ENCODE data around the gene PTH2.
"Not testable (repeated sequence)": the region's sequence is repeated elsewhere in the genome, so short reads cannot be mapped to it uniquely, and the experiment has no call there.

PTH2 gene

GRCh38 chr19:49423071-49423984, at the start of gene PTH2:
PTH2 (minus strand) TSS chr19:49423441; CDS start chr19:49423339, 102 bp downstream.
- no peak for DNase-seq

- DNase-seq = no peak
Observed at GRCh38 chr19:49472936-49473335, 49.7 kb upstream of the PTH2 start.

GRCh38 chr19:49470615-49470978, 47.4 kb upstream of the PTH2 start:
- DNase-seq = no peak

- DNase-seq = no peak
Observed at GRCh38 chr19:49469828-49470614, 46.8 kb upstream of the PTH2 start.

DNA sequence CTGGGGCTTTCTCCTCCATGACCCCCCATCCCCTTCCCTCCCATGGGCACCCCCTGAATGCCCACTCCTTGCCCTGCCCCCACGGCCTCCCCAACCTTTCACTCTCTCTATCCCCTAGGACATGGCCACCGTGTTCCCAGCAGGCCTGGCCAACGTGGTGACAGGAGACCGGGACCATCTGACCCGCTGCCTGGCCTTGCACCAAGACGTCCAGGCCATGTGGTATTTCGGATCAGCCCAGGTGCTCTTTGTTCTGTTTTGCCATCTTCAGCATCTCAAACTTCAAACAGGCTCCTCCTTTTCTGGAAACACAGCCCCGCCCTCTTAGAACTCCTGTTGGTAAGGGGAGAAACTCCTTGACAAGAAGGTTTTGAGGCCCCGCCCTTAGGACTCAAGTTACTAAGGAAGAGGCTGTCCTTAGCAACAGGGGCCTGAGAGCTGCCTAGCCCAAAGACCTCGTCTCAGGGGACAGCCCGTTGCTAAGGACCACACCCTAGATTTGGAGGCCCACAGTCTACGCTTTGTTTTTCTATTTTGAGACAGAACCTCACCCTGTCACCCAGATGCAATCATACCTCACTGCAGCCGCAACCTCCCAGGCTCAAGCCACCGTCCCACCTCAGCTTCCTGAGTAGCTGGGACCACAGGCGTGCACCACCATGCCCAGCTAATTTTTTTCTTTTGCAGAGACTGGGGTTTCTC, 45.7 kb upstream of the PTH2 start:
- peak in 1 of 2 experiments; percentile 27 for DNase-seq

GRCh38 chr19:49468199-49468598, 45.0 kb upstream of the PTH2 start:
- no peak for DNase-seq

DNA sequence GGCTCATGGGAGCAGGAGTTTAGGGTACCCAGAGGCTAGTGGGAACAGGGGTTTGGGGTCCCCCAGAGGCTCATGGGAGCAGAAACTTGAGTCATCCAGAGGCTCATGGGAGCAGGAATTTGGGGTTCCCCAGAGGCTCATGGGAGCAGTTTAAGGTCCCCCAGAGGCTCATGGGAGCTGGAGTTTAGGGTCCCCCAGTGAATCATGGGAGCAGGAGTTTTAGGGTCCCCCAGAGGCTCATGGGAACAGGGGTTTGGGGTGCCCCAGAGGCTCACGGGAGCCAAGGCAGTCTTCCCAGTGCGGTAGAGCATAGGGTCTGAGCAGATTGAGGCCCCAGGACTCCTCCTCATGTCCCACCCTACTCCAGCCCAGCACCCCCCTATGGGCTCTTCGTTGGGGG, 42.1 kb upstream of the PTH2 start:
- no peak for DNase-seq

- DNase-seq = no peak
Observed at GRCh38 chr19:49463960-49464740, 40.9 kb upstream of the PTH2 start.

DNA sequence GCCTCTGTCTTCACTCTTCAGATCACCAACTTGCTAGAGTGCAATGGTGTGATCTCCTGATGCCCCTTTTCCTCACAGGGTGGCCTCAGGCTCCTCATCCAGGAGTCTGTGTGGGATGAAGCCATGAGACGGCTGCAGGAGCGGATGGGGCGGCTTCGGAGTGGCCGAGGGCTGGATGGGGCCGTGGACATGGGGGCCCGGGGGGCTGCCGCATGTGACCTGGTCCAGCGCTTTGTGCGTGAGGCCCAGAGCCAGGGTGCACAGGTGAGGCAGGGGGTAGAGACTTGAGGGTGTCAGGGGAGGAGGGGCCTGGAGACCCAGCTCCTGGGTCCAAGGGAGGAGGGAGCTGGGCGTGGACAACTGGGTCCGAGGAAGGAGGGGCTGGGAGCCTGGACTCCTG, 39.3 kb upstream of the PTH2 start:
- no peak for DNase-seq

- DNase-seq = no peak
Observed at GRCh38 chr19:49461656-49462055, 38.4 kb upstream of the PTH2 start.

- not testable (repeated sequence) for DNase-seq
Observed at GRCh38 chr19:49461130-49461529, 37.9 kb upstream of the PTH2 start.

DNA sequence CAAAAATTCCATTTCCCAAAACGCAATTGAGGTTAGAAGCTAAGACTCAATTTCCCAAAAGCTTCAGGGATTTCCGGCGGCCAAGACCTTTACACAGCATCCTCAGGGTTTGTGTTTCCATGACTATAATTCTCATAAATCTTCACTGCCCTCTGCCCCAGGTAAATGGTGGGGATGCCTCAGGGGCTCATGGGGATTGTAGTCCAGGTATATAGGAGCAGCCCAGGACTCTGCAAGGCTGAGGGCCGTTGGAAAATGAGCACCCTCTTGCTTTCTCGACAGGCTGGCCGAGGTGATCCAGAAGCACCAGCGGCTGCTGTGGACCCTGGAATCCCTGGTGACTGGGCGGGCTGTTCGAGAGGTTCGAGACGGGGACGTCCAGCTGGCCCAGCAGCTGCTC, 36.1 kb upstream of the PTH2 start:
- DNase-seq = no peak

GRCh38 chr19:49458567-49458903, 35.3 kb upstream of the PTH2 start:
- no peak for DNase-seq

DNA sequence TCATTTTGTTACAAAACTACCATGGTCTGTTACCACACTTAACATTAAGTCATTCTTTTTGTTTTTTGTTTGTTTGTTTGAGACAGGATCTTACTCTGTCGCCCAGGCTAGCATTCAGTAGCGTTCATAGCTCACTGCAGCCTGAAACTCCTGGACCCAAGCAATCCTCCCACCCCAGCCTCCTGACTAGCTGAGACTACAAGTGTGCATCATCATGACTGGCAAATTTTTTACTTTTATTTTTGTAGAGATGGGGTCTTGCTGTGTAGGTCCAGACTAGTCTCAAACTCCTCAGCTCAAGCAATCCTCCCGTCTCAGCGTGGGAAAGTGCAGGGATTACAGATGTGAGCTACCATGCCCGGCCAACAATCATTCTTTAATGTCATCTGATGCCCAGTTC, 33.1 kb upstream of the PTH2 start:
- no peak for DNase-seq

- no peak for DNase-seq
Observed at GRCh38 chr19:49455773-49456172, 32.5 kb upstream of the PTH2 start.

- DNase-seq = no peak
Observed at GRCh38 chr19:49453757-49454240, 30.6 kb upstream of the PTH2 start.

- peak; percentile 97 to 98 for DNase-seq
Observed at GRCh38 chr19:49453013-49453756, 29.9 kb upstream of the PTH2 start, which contains the start of gene ALDH16A1. ALDH16A1 (plus strand) TSS chr19:49453225; CDS start chr19:49453332, 107 bp downstream.

DNA sequence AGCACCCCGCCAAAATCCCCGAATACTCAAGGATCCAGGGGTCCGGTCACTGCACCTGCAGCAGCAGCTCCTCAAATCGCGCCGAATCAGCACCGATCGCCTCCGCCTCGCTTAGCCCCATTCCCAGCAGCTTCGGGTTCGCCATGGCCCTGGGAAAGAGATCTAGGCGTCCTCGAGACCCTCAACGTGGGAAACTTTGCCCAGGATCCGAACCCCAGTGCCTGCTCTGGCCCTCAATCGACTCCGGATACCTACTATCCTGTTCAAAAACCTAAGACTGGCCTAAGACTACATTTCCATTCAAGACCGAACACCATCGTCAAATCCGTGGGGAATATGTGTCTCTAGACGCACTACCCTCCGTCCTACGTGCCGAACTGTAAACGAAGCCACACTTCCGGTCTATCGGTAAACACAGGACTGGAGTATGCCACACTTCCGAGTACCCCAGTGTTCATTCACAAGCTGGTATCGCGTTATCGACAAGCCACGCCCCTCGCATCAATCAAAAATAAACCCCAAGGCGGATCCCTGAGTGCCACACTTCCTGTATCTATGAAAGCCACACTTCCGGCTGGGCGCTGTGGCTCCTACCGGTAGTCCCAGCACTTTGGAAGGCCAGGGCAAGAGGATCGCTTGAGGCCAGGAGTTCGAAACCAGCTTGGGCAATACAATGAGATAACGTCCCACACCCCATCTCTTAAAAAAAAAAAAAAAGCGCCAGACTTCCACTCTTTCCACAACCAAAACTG, 28.4 kb upstream of the PTH2 start, which contains the start of gene PIH1D1:
Gene PIH1D1, minus strand, starts transcription at position 385 of the 752 bp plus-strand sequence. Its CDS starts 240 bp downstream, at position 145.
- DNase-seq = peak; percentile 98 to 99

GRCh38 chr19:49450405-49450804, 27.2 kb upstream of the PTH2 start:
- DNase-seq = no peak

DNA sequence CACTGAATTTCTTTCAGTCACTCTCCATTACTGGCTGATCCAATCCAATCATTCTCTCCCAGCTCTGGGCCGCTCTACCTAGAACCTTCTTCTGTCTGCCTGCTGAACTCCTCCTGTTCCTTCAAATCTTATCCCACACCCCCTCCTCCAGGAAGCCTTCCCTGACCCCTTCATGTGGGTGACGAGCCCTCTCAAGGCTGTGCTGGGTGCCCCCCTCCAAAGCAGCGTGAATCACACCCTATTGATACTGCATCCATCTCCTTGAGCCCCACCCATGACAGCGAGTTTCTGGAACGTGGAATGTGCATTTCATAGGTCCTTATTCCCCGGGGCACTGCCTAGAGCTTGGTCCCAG, 25.2 kb upstream of the PTH2 start:
- DNase-seq = no peak
